Right cardiac atrium (tissue), 5 donors: ENCODE data around the gene TBC1D5. TPM values are rescaled to one million over a fixed set of nuclear protein-coding genes. Genes with fewer than 3 reads are reported as not detected.
"Not testable (repeated sequence)": the region's sequence is repeated elsewhere in the genome, so short reads cannot be mapped to it uniquely, and the experiment has no call there.

Source experiments
- ATAC-seq, 2 donors: fragments of 200-7000 bp; cut with Tn5 transposase; one replicate each; pipeline versions ENCODE4 v1.8.0 to v1.9.1; 2020; ENCODE audit warnings: moderate library complexity in 2 of 2, mild to moderate bottlenecking in 1 of 2
- DNase-seq, 3 donors: peaks; one replicate each; pipeline ENCODE4 v3.0.0-alpha.2; 2020
- H3K27ac ChIP-seq: one replicate; pipeline ENCODE4 v1.5.1; 2013; ENCODE audit warnings: mild to moderate bottlenecking, low read length, control low read depth, moderate library complexity
- H3K27me3 ChIP-seq: one replicate; pipeline ENCODE4 v1.6.1; 2013; ENCODE audit not compliant: control insufficient read depth, insufficient read depth
- H3K4me1 ChIP-seq: one replicate; pipeline ENCODE4 v1.6.1; 2013; ENCODE audit warnings: low read length; ENCODE audit not compliant: control insufficient read depth, insufficient read depth
- H3K4me3 ChIP-seq: one replicate; pipeline ENCODE4 v1.5.1; 2013; ENCODE audit warnings: low read length, control low read depth
- H3K9me3 ChIP-seq: one replicate; pipeline ENCODE4 v1.6.1; 2013; ENCODE audit warnings: low read length; ENCODE audit not compliant: control insufficient read depth
- WGBS: extraction: QIAGEN DNeasy Blood & Tissue Kit; methylation state at CpG from one replicate; pipeline ENCODE4 v1.1.7; 2013; 5-methylcytosine and 5-hydroxymethylcytosine counted together
- intact Hi-C, 4 donors: fragments of 100-400 bp; cut with DNase I; formaldehyde crosslinking; loops; one replicate each; pipeline versions ENCODE4 v1.11.0 to v1.14.0; 2022 to 2023
- polyA plus RNA-seq: library from polyadenylated mRNA; stranded (reverse); fragments of 200-250 nt; gene quantifications from one replicate; pipeline ENCODE4 v1.2.3, GENCODE V29; 2013
- total RNA-seq, 4 donors: library from RNA; stranded (reverse); fragmentation: NEBNext Ultra II Directional; extraction: Animal tissue kit (Norgen Biotek cat#: 25700); gene quantifications; one replicate each; pipeline ENCODE4 v1.2.1, GENCODE V29; 2021
- donor health status: healthy with polysubstance abuse.
- donor health status: DM: no; HTN: yes; CAD: no.
- donor health status: DM: no; HTN: no; CAD: no.
- donor health status: DM: no; HTN: yes; CAD: no; lungs with severe emphysema.
- donor health status: DM: yes; HTN: yes; CAD: no.

Gene TBC1D5
- total and polyA plus RNA-seq, 5 donors = 9.0 to 44.3 (median 39.6) TPM

DNA sequence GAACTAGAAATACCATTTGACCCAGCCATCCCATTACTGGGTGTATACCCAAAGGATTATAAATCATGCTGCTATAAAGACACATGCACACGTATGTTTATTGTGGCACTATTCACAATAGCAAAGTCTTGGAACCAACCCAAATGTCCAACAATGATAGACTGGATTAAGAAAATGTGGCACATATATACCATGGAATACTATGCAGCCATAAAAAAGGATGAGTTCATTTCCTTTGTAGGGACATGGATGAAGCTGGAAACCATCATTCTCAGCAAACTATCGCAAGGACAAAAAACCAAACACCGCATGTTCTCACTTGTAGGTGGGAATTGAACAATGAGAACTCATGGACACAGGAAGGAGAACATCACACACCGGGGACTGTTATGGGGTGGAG is 210.0 kb downstream of the TBC1D5 start:
- H3K27me3 ChIP-seq, ATAC-seq, H3K4me3 ChIP-seq, H3K27ac ChIP-seq, intact Hi-C loops, DNase-seq, H3K4me1 ChIP-seq, H3K9me3 ChIP-seq: not testable (repeated sequence)
- WGBS = 100% methylated on average over 4 of the region's 4 CpGs

DNA sequence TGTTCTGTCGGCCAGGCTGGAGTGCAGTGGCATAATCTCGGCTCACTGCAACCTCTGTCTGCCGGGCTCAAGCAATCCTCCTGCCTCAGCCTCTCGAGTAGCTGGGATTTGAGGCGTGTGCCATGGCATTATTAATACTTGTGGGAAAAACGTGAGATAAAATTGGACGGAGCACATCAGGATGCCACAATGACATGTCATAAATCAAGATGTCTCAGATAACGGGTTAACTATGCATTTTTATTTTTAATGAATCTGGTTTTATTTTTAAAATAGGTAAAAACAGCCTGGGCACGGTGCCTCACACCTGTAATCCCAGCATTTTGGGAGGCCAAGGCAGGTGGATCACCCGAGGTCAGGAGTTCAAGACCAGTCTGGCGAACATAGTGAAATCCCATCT is 212.8 kb downstream of the TBC1D5 start:
- intact Hi-C loops = no loop called here
- 91% methylated on average over 11 of the region's 11 CpGs for WGBS
- Histone ChIP-seq H3K9me3 (no peaks in the 10 kb centered on the region), H3K4me3 (no peak overlapping the region), H3K27ac (no peak overlapping the region), H3K4me1 (peaks cover 3% of the 10 kb centered on the region), H3K27me3 (no peaks in the 10 kb centered on the region)
- DNase-seq (no peak), ATAC-seq (no peak)

DNA sequence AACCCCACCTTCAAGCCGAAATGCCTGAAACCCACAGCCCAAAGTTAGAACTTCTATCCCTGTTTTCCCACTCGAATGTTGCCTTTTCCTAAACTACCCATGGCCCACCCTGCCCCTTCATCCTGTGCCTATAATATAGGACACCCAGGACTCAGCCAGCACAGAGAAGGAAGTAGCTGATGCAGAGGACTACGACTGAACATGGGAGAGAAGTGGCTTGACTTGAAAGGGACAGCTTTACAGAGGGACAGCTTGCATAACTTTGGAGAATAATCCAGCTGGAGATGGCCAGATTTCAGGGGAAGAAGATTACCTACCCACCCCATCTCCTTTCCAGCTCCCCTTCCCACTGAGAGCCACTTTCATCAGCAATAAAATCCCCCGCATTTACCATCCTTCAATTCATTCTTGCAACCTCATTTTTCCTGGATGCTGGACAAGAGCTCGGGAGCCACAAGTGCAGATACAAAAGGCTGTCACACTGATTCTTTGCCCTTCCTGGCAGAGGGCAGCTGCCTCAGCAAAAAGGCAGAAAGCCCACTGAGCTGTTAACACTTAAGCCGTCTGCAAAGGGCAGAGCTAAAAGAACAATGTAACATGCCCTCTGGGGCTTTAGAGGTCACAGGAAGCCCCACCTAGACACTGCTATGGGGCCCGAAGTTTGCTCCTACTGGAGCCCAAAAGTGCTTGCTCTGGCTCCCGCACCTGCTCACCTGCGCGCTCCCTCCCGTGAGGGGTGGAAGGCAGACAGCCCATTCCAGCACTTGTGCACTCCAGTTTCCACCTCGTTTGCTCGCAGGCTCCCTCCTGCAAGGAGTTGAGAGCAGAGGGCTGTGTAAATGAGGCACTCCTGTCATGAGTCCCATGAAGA is 224.0 kb downstream of the TBC1D5 start:
- ATAC-seq (peak; percentile 46 to 55), DNase-seq (peak in 2 of 3 donors; percentile 16 to 44)
- no peaks in the 10 kb centered on the region for H3K9me3 ChIP-seq

DNA sequence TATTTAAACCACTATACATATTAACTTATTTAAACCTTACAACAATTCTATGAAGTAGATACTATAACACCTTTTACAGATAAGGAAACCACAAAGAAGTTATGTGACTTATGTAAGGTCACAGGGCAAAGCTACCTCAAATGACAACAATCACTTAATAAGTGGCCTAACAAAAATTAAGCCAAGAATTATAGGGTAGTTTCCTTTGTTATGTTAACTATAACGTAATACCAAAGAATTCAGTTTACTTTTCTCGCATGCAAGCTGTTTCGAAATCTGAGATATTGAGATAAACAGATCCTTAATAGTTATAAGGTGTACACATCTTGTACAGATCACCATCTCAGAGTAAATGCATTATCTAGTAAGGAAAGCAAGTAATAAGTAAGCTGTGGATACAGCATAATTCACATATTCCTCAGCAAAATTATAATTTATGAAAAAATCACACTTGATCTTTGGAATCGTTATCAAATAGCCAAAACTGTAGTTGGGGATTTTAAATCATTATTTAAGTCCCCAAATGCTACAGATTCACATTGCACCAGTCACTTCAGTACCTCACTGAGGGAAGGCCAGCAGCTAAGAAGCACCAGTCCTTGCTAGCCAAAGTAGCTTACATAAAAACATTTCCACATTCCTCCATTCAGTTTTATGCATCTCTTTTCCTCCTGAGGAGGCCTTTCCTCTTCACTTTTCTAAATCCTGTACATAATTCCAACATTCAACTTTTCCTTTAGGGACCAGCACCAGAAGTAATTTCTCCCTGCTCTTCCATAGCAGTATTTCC is 226.8 kb downstream of the TBC1D5 start:
- no peaks in the 10 kb centered on the region for H3K9me3 ChIP-seq
- no peaks in the 10 kb centered on the region for H3K27me3 ChIP-seq
- no peak for ATAC-seq
- H3K4me3 ChIP-seq = no peak overlapping the region
- intact Hi-C loops = no loop called here
- no peak for DNase-seq
- no peak overlapping the region for H3K27ac ChIP-seq
- WGBS = 91% methylated on average over 4 of the region's 4 CpGs
- H3K4me1 ChIP-seq = no peaks in the 10 kb centered on the region

More for the DNA sequence above, 224.0 kb downstream of the TBC1D5 start:
- Histone ChIP-seq H3K27me3 (no peaks in the 10 kb centered on the region), H3K4me1 (no peaks in the 10 kb centered on the region), H3K27ac (no peak overlapping the region), H3K4me3 (no peak overlapping the region)
- WGBS = 79% methylated on average over 13 of the region's 13 CpGs
- intact Hi-C loops = no loop called here

DNA sequence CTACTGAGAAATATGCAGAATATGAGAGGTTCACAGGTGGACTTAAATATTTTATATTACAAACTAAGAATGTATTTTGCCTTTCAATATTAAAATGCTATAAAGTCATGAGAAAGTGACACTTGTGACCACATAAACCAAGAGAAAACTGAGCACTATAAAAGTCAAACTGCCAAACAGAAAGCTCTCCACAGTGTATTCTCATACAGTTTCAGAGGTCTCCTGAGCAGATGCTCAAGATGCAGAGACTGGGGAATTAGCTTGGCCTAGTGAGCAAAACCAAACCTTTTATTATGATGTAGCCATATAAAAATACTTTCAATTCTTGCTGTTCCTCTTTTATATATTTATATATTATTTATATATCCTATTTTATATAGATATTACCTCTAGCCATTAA is 227.8 kb downstream of the TBC1D5 start:
- DNase-seq (no peak), ATAC-seq (no peak)
- intact Hi-C loops = no loop called here
- Histone ChIP-seq H3K4me3 (no peak overlapping the region), H3K9me3 (no peaks in the 10 kb centered on the region), H3K27me3 (no peaks in the 10 kb centered on the region), H3K27ac (no peak overlapping the region), H3K4me1 (no peaks in the 10 kb centered on the region)

DNA sequence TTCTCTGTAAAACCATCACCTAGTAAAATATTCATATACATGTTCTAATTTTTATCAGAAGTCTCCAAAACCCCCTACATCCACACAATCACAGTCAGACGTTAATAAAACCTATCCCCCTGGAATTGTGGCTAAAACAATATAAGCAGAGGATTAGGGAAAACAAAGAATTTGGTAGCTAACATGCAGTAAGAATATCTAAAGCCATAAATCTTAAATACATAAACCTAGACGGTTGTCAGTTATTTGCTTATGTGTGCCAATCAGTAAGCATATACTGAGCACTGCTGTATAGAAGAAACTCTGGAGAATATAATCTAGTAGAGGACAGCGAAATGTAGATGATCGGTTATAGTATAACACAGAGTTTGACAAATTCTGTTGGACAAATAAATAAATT is 232.2 kb downstream of the TBC1D5 start:
- intact Hi-C loops = no loop called here
- Histone ChIP-seq H3K27ac (no peak overlapping the region), H3K9me3 (no peaks in the 10 kb centered on the region), H3K4me3 (no peak overlapping the region), H3K4me1 (peaks cover 3% of the 10 kb centered on the region), H3K27me3 (no peaks in the 10 kb centered on the region)
- ATAC-seq (no peak), DNase-seq (no peak)
- whole genome bisulfite sequencing = 87% methylated on average over 4 of the region's 4 CpGs

DNA sequence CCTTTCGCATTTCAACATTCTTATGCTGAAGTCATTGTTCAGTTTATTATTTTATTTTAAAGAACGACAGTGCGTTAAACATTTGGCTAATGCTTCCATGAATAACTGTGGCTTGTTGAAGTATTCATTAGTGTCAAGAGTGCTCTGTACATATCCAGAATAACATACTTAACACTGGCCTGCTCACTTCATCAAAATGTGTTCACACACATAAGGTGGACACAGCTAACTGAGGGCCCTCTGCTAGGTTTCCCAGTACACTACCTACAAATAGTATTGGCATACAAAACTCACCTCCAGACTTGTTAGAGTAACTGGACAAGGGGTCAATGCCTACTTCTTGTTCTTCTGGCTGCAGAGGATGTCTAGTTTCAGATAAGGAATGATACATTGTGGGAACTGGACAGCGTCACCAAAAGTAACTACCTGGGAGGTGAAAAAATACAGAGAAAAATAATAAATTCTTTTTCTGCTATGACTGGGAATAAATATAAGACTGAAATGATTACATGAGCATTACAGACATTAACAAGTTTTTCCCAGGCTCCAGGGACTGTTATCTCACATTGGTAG is 234.2 kb downstream of the TBC1D5 start:
- intact Hi-C loops = no loop called here
- no peaks in the 10 kb centered on the region for H3K9me3 ChIP-seq
- WGBS = 93% methylated on average over 4 of the region's 4 CpGs
- H3K4me1 ChIP-seq = peaks cover 3% of the 10 kb centered on the region
- DNase-seq (no peak), ATAC-seq (no peak)
- H3K4me3 ChIP-seq = no peak overlapping the region
- H3K27me3 ChIP-seq = no peaks in the 10 kb centered on the region
- H3K27ac ChIP-seq = no peak overlapping the region

DNA sequence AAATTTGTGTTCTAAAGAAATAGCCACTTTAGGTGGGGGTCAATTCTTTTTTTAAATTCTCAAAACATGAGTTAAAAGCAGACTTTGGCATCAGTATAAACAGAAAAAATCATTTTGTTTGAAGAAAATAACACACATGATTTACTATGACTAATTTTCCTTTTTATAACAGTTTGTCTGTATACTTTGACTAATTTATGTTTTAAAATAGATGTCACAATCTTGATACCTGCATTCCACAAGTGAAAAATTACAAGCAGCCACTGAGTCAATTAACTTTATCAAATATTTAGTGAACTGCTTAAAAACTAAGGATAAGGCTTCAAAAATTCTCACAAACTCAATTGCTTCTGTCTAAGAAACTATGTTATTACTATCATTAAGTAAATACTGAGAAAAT is 235.0 kb downstream of the TBC1D5 start:
- Histone ChIP-seq H3K4me1 (peaks cover 3% of the 10 kb centered on the region), H3K27ac (no peak overlapping the region), H3K9me3 (no peaks in the 10 kb centered on the region), H3K4me3 (no peak overlapping the region), H3K27me3 (no peaks in the 10 kb centered on the region)
- intact Hi-C loops = no loop called here
- ATAC-seq (no peak), DNase-seq (no peak)

DNA sequence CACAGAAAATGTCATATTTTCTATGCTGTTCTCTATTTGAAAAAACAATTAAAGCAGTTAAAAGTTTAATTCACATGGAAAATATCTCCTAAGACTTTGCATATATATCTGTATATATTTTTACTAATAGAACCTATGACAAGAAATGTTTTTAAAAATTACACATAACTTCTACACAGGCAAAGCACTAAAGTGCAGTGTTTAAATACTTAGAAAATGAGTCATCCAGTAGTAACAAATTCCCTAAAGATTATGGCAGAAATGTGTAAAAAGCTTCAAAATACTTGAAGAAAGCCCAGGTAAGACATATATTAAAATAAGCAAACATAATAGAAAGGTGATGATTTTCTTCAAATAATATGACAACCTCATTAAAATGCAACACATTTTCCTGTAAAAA is 236.6 kb downstream of the TBC1D5 start:
- H3K4me3 ChIP-seq = no peak overlapping the region
- no peak overlapping the region for H3K27ac ChIP-seq
- no peaks in the 10 kb centered on the region for H3K27me3 ChIP-seq
- peaks cover 3% of the 10 kb centered on the region for H3K4me1 ChIP-seq
- ATAC-seq = no peak
- no peaks in the 10 kb centered on the region for H3K9me3 ChIP-seq
- intact Hi-C loops = no loop called here
- DNase-seq = no peak

DNA sequence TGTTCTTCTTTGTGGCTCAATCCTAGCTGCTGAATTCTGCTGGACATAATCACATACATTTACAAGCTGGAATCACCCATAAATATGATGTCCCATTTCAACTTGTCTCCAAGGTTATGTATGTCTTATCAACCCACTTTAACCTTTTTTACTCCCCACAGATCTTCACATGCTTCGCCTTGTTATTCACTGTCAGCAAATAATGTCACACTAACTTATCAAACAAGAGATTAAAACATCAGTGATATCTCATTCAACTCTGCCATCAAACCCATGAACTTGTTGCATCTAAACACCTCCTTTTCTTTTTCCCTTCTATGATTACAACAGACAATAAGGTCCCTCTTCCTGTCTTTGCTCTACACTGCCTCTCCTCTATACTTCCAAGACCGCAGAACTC is 240.7 kb downstream of the TBC1D5 start:
- Histone ChIP-seq H3K4me1 (no peaks in the 10 kb centered on the region), H3K27me3 (no peaks in the 10 kb centered on the region), H3K4me3 (no peak overlapping the region), H3K27ac (no peak overlapping the region), H3K9me3 (no peaks in the 10 kb centered on the region)
- 97% methylated on average over 2 of the region's 2 CpGs for WGBS
- ATAC-seq (no peak), DNase-seq (no peak)
- intact Hi-C loops = no loop called here

DNA sequence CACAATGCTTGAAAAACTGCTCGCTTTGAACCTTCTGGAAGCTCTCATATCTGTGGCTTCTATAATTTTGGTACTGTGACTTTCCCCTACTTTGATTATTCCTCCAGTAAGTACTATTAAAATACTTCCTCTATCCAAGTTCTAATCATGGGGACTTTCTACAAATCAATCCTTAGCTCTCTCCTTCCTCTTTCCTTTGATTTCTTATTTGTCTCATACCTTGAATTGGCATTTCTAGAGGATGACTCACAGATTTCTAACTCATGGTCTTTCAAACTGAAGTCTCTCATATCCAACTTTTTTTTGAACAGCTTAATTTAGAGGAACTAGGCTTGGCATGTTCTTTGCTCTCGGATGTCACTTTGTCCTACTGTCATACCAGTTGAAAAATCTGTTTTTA is 241.8 kb downstream of the TBC1D5 start:
- no peak for DNase-seq
- intact Hi-C loops = no loop called here
- Histone ChIP-seq H3K27ac (no peak overlapping the region), H3K9me3 (no peaks in the 10 kb centered on the region), H3K4me1 (no peaks in the 10 kb centered on the region), H3K4me3 (no peak overlapping the region), H3K27me3 (no peaks in the 10 kb centered on the region)
- WGBS = 90% methylated on average over 2 of the region's 2 CpGs
- ATAC-seq = no peak
